HUDEP-2 (cell line): ENCODE data around the gene C1orf56.

Experiments
- DNase-seq, 76 experiments: peaks; one replicate each; lab custom pipeline; 2025; ENCODE audit not compliant: unreplicated experiment in 76 of 76; lab: John Stamatoyannopoulos, UW

C1orf56 gene

DNA sequence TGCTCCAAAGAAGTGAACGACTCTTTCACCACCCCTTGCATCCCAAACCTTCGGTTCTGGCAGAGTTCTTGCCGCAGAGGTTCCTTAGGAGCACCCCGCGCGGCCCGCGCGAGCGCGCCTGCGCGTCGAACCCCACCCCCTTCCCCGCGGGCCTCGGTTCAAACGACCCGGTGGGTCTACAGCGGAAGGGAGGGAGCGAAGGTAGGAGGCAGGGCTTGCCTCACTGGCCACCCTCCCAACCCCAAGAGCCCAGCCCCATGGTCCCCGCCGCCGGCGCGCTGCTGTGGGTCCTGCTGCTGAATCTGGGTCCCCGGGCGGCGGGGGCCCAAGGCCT lies at the start of gene C1orf56:
C1orf56 (plus strand) TSS at position 161 of the 334 bp plus-strand sequence; CDS start at position 258, 97 bp downstream.
- DNase-seq, result peak in 41 of 76 experiments; percentile 5 to 61 (median 33)

DNA sequence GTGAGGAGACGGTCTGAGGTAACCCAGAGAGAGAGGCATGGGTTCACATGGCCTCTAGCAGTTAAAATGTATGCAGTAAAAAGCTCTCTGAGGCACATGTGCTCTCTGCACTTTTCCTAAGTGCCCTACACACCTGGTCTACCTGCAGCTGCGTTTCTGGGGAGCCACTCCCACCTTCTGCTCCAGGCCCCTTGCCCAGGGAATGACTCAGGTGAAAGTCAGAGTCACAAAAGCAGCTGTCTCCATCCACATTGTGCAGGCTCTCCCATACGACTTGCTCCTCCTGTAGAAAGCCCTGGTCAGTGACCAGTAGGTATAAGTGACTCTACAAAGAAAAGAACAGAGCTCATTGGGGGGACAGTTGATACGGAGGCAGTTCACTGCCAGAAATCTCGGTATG lies 49.6 kb upstream of the C1orf56 start:
- no peak for DNase-seq

GRCh38 chr1:150999051-150999674 lies 48.4 kb upstream of the C1orf56 start:
- DNase-seq, result no peak

GRCh38 chr1:150999926-151000325 lies 47.6 kb upstream of the C1orf56 start:
- no peak for DNase-seq

DNA sequence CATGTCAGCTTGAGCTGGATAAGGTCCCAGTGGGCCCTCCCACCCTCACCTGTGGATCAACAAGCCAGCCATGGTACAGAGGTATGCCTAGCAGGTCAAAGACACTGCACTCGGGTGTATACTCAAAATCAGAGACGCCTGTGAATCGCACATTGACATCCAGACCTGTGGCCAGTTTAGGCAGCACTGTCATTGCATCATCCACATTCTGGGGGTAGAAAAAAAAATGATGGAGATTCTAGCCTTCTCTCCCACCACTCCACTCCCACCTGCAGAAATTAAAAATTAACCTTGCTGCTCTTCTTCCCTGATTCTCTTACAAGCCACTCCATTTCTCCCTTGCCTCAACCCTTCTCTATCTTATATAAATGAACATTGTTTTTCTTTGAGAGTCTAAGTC lies 47.1 kb upstream of the C1orf56 start:
- no peak for DNase-seq

- no peak for DNase-seq
These were observed 45.9 kb upstream of the C1orf56 start for GRCh38 chr1:151001602-151002001.

- no peak for DNase-seq
These were observed 45.5 kb upstream of the C1orf56 start for GRCh38 chr1:151002051-151002450.

DNA sequence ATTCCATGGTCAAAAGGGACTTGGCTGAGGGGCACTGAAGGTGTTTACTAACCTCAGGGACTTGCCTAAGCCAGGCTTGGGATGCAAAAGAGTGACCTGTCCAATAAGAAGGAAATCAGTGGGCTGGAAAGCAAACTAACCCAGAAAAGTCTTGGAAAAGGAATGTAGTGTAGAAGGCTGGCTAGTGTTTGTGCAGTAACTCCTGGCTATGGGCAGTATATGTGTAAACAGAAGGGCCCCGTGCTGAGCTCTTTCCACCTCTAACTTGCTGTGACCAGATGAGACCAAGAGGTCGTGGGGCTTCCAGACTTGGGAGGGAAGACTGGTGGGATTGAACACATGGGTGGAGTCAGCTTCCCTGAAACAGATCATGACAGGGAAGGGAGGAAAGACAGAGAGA lies 44.9 kb upstream of the C1orf56 start:
- DNase-seq, result no peak

DNA sequence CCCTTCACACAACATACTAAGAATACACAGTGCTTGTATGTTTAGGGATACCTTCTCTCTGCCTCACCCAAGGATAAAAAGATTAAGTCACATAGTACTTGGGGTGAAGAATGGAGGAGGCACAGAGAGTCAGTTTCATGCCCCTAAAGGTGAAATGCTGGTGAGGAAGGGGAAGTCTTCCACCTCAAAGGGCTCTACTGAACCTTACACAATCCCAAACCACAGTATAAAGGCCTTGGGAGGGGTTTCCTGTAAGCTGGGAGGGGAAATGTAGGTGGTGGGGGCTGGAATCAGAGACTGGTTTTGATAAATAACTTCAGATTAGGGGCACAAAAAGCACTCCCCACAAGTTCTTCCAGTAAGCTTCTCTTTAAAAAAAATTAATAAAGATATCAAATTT lies 44.4 kb upstream of the C1orf56 start:
- peak in 1 of 76 experiments; percentile 3 for DNase-seq

- no peak for DNase-seq
These were observed 41.7 kb upstream of the C1orf56 start for GRCh38 chr1:151005729-151006319.

GRCh38 chr1:151006327-151007052 lies 41.1 kb upstream of the C1orf56 start, which contains the start of gene MINDY1:
TSS of gene MINDY1 (minus strand) at chr1:151006902. CDS start at chr1:151002617, 4,285 bp downstream.
- DNase-seq, result peak in 73 of 76 experiments; percentile 8 to 78 (median 49)

DNA sequence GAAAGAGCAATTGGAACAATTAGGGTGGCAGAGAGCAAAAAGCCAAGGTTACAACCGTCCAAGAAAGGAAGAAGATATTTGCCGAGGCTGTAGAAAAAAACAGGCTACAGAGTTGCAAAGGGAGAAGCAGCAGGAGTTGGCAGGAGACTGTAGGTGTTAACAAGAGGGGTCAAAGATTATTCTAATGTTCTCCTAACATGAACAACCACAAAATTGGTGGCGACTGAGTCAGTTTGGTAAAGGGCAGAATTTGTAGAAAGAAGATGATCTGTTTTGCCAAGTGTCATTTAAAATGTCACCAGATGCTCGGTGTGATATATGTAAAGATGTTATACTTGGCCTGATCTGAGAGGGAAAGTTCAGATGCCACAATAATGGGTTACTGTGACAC lies 39.7 kb upstream of the C1orf56 start:
- no peak for DNase-seq

DNA sequence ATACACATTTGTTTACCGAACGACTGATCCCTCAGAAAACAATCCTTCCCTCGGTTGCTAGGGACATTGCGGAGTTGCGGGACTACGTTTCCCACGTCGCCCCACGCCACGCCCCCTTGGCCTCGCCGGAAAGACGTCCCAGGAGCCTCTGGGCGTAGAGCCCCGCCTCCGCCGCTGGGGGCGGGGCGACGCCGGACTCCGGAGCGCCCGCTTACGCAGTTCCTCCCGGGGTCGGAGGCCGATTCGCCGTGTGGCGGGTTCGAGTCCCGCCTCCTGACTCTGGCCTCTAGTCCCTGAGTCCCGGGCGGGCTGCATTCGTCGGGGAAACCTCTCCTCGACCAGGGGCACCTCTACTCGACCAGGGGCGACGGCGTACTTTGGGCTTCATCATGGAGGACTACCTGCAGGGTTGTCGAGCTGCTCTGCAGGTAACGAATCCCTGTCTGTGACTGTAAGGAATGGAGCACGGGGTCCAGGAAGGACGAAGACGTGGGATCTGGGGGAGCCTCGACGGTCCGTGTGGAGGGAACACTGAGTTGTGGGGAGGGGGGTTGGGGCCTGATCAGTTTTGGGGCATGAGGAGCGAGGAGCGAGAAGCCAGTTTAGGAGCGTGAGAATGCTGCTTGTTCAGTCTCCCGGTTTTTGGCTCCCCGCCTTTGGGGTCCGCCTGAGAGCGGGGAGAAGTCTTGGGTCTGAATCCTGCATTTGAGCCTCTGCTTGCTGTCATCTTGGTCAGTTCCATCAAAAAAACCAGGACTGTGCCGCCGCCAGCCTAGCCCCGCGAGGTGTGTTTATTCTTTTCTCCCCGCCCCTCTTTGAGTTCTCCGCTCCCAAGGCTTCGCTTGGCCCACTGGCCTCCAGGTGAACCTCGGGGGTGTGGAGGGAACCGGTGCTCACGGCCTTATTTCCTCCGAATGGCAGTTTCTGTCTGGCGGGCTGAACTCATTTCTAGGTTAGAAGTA lies 39.0 kb upstream of the C1orf56 start, which contains the start of gene PRUNE1:
PRUNE1 (plus strand) TSS at position 206 of the 962 bp plus-strand sequence; CDS start at position 390, 184 bp downstream.
- DNase-seq, result peak in 74 of 76 experiments; percentile 34 to 95 (median 90)

DNA sequence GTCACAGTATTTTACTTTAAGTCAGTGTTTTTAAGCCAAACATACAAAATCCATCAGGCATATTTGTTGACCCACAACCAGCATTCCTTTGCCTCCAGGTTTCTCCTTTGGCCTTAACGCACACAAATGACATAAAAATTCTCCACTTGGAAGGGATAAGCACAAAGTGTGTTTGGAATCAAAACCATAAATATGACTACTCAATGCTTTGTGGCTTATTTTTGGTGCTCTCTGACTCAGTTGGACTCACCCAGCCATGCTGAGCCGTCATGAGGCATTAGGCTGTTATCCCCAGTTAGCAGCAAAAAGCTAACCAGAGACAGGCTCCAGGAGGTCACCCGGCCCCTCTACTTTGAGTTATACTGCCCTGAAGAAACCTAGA lies 38.4 kb upstream of the C1orf56 start:
- no peak for DNase-seq

DNA sequence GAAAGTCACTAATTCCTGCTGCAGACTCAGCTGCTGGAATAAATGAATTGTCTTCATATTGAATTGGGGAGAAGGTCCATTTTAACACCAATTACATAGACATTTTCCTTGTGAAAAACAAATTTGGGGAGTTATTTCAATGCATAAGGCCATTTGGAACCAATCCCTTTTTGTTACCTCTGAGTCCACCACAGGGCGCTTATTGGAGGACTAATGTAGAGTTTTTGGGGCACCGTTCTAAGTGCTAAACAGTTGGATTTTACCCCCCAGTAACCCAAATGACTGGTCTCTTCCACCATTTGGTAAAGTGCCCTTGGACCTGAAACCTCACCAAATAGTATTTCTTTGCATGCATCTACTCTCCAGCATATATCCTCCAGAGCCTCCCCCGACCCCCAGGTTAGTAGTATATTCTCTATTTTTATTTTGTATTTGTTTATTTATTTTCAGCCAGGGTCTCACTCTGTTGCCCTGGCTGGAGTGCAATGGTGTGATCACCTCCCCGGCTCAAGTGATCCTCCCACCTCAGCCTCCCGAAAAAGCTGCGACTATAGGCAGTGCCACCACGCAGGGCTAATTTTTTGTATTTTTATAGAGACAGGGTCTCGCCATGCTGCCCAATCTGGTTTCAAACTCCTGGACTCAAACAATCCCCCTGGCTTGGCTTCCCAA lies 37.7 kb upstream of the C1orf56 start:
- no peak for DNase-seq

DNA sequence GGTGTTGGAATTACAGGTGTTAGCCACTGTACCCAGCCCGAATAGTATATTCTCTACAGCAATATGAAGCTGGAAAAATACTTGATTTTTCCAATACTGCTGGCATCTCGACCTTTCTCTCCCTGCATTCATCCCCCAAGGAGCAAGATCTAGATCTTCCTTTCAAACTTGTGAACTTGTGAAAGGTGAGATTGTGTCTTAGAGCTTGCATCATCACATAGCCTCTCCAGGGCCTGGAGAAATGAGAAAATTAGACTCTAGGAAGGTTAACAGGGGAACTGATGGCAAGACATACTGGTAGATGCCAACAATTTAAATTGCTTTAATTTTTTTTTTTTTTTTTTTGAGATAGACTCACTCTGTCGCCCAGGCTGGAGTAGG lies 37.2 kb upstream of the C1orf56 start:
- no peak for DNase-seq

DNA sequence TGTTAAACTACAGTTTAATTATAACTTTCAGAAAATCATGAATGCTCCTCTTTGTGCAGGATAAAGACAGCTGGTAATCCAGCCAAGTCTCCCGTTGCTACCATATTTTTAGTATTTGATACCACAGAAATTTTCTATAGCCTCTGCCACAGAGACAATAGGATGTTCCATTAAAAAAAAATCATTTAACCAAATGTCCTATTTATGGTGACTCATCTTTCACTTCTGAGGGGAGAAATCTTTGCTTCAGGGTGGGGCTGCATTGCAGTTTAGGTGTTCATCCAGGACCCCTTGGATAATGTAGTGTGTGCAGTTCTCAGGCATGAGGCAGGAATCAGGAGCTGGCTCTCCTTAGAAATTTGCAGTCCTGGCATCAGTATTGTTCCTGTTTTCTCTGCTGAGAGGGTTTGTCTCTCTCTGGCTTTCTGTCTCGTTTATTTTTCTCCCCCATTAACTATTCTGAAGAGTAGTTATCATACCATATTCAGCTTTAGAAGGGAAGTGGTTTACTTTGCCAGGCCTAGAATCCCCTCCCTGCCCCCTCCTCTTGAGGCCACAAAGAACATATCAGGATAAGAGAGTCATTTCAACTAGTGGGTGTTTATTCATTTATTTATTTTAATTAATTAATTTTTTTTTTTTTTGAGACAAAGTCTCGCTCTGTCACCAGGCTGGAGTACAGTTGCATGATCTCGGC lies 36.2 kb upstream of the C1orf56 start:
- DNase-seq, result no peak

DNA sequence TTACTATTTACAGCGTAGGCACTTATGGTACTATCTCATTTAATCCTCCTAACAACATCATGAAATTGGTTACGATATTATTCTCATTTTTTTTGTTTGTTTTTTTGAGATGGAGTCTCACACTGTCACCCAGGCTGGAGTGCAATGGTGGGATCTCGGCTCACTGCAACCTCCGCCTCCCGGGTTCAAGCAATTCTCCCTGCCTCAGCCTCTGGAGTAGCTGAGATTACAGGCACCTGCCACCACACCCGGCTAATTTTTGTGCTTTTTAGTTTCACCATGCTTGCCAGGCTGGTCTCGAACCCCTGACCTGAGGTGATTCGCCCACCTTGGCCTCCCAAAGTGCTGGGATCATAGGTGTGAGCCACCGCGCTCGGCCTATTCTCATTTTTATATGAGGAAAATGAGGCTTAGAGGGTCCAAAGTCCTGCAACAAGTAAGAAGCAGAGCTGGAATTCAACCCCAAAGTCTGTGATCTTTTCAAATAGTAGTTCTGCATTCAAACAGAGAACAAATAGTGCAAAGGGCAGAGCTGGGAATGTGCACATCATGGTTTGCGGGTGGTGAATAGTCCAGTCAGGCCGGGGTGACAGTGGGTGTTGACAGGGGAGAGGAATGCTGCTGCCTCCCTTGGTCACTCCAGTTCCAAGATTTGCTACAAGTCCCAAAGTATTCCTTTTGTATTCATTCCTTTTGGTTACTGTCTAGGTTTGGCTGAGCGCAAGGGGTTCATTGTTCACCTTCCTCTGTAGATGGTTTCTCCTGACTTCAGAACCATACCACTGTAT lies 34.7 kb upstream of the C1orf56 start:
- no peak for DNase-seq

DNA sequence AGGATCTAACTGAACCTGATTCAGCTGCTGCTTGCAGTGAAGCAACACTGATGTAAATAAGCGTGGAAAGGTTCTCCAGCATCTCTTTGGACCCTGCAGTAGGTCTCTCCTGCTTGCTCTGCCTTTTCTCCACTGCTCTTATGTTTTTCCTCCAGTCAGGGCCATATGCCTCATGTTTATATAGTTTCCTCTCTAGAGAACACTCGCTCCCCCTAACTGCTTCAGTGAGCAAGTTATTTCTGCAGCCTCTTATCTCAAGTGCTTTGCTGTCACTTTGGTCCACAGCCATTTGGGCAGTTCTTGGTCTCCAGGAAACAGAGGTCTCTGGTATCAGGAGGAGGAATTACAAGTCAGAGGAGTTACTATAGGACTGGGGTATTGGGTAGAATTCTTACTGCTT lies 34.0 kb upstream of the C1orf56 start:
- DNase-seq, result peak in 65 of 76 experiments; percentile 5 to 74 (median 41)
